HepG2 (cell line): ENCODE results near the gene ELAVL3. TPM values are rescaled to one million over a fixed set of nuclear protein-coding genes. Genes with fewer than 3 reads are reported as not detected.
A peak's percentile ranks its signal among the peaks of the same experiment; 100 is the strongest.

ENCODE experiments used
- AHDC1 ChIP-seq: sonication (generic); formaldehyde crosslinking; IDR thresholded peaks from 2 replicates; pipeline ENCODE4 v1.5.1; 2020; ENCODE audit warnings: mild to moderate bottlenecking, missing genetic modification reagents, borderline replicate concordance
- ATAD3A ChIP-seq: sonication (generic); formaldehyde crosslinking; IDR thresholded peaks from 2 replicates; pipeline ENCODE4 v1.4.0; 2020; ENCODE audit warnings: missing genetic modification reagents
- CBFB ChIP-seq: sonication (generic); formaldehyde crosslinking; IDR thresholded peaks from 2 replicates; pipeline ENCODE4 v1.4.0; 2020; ENCODE audit warnings: missing genetic modification reagents
- CSRNP2 ChIP-seq: sonication (generic); formaldehyde crosslinking; conservative IDR thresholded peaks from 2 replicates; pipeline ENCODE4 v1.8.0; 2022; ENCODE audit warnings: low read depth, missing genetic modification reagents
- DNMT1 ChIP-seq: sonication (generic); formaldehyde crosslinking; IDR thresholded peaks from 2 replicates; pipeline ENCODE4 v1.5.1; 2020; ENCODE audit warnings: mild to moderate bottlenecking, missing genetic modification reagents
- ETS1 ChIP-seq: sonication (generic); formaldehyde crosslinking; IDR thresholded peaks from 2 replicates; pipeline ENCODE4 v1.4.0; 2020; ENCODE audit warnings: missing genetic modification reagents
- LBX2 ChIP-seq: sonication (generic); formaldehyde crosslinking; IDR thresholded peaks from 2 replicates; pipeline ENCODE4 v1.5.0; 2020; ENCODE audit warnings: missing genetic modification reagents, mild to moderate bottlenecking, borderline replicate concordance
- MXI1 ChIP-seq: IDR thresholded peaks from 3 replicates; pipeline ENCODE4 v1.6.1; 2012; ENCODE audit warnings: low read depth, low read length, inconsistent platforms, borderline replicate concordance
- PRDM10 ChIP-seq: sonication (generic); formaldehyde crosslinking; IDR thresholded peaks from 2 replicates; pipeline ENCODE4 v1.4.0; 2020; ENCODE audit warnings: low read depth, missing genetic modification reagents
- RXRB ChIP-seq: IDR thresholded peaks from 2 replicates; pipeline ENCODE4 v1.6.1; 2016; ENCODE audit warnings: borderline replicate concordance, missing genetic modification reagents, missing compliant biosample characterization
- ZEB1 ChIP-seq: IDR thresholded peaks from 2 replicates; pipeline ENCODE4 v1.6.1; 2012; ENCODE audit warnings: mild to moderate bottlenecking, low read depth, inconsistent platforms; ENCODE audit not compliant: insufficient replicate concordance
- ZNF225 ChIP-seq: sonication (generic); formaldehyde crosslinking; IDR thresholded peaks from 2 replicates; pipeline ENCODE4 v1.4.0; 2020; ENCODE audit warnings: mild to moderate bottlenecking, missing genetic modification reagents
- ZNF781 ChIP-seq: sonication (generic); formaldehyde crosslinking; IDR thresholded peaks from 2 replicates; pipeline ENCODE4 v1.5.1; 2020; ENCODE audit warnings: borderline replicate concordance, mild to moderate bottlenecking, missing genetic modification reagents; ENCODE audit errors: not compliant biosample characterization
- polyA plus RNA-seq, 8 experiments: library from polyadenylated mRNA; depleted of rRNA in 3 of 8; stranded (reverse) in 7 of 8; unstranded in 1 of 8; fragments of >200 nt; fragmentation: Illumina TruSeq in 4 of 8; extraction: Trizol in 4 of 8; gene quantifications; 2 replicates each; pipeline versions ENCODE4 v1.2.1 to v1.2.3, GENCODE V29; 2011 to 2016; ENCODE audit warnings: low read depth in 4 of 8, missing spikeins in 1 of 8, mixed read lengths in 1 of 8; ENCODE audit not compliant: insufficient read depth in 1 of 8
- total RNA-seq, 5 experiments: library from RNA; depleted of rRNA; stranded (reverse); fragments of >200 nt; fragmentation: Illumina TruSeq; extraction: Trizol; gene quantifications; 2 replicates each; pipeline ENCODE4 v1.2.3, GENCODE V29; 2016; ENCODE audit warnings: low read depth in 1 of 5

Gene ELAVL3
- total and polyA plus RNA-seq, 2 of the 13 experiments (the other 11 are each of a cell fraction or from before 2014, with no cell fraction given): 0.03 TPM; not detected in 1

GRCh38 chr19:11528551-11529341 lies 47.9 kb upstream of the ELAVL3 start, which contains the start of gene ECSIT (continued):
- 0 out of 2 replicates have a peak, but pooled peaks have one; percentile 39 for TF ChIP-seq PRDM10 (CRISPR knock-in tag)
- TF ChIP-seq CSRNP2 (CRISPR knock-in tag): no peak
- TF ChIP-seq ZEB1: no peak
- TF ChIP-seq ATAD3A (CRISPR knock-in tag): no peak
- TF ChIP-seq LBX2 (CRISPR knock-in tag): no peak
- TF ChIP-seq ZNF781: no peak
- TF ChIP-seq MXI1: peak; percentile 94
- TF ChIP-seq CBFB: peak; percentile 44; the same call in 1 of the 2 replicates
- TF ChIP-seq ZNF225 (CRISPR knock-in tag): no peak; the same call in 1 of the 2 replicates
- TF ChIP-seq ETS1 (CRISPR knock-in tag): no peak
- no peak for TF ChIP-seq DNMT1 (CRISPR knock-in tag)
- 0 out of 2 replicates have a peak, but pooled peaks have one; percentile 14 for TF ChIP-seq AHDC1 (CRISPR knock-in tag)
- peak; percentile 77; the same call in 1 of the 2 replicates for TF ChIP-seq RXRB
